DMS 273 (cell line): Measurements from ENCODE around the gene CD300LF.

ENCODE experiments used
- DNase-seq: peaks from one replicate; lab custom pipeline; 2025; ENCODE audit not compliant: unreplicated experiment; lab: John Stamatoyannopoulos, UW

CD300LF gene

GRCh38 chr17:74645010-74645409 is 67.7 kb downstream of the CD300LF start:
- DNase-seq: no peak

GRCh38 chr17:74644419-74644818 is 68.3 kb downstream of the CD300LF start:
- DNase-seq: no peak
